Tibial nerve (tissue), 4 donors: ENCODE measurements around the gene CIITA.

Experiments used
- CTCF ChIP-seq, 5 experiments: fragments of 200-600 bp in 3 of 5; fragments of 450-650 bp in 2 of 5; sonication (generic) in 3 of 5; IDR thresholded peaks; one replicate each; pipeline ENCODE4 v1.5.1; 2016 to 2019; ENCODE audit warnings: antibody characterized with exemption in 5 of 5, mild to moderate bottlenecking in 3 of 5, moderate library complexity in 2 of 5
- EP300 ChIP-seq, 2 donors: sonication (generic); formaldehyde crosslinking; IDR thresholded peaks; one replicate each; pipeline ENCODE4 v1.6.1; 2017; ENCODE audit warnings: antibody characterized with exemption in 2 of 2, mild to moderate bottlenecking in 1 of 2
- POLR2A ChIP-seq, 2 donors: fragments of 450-650 bp; IDR thresholded peaks; one replicate each; pipeline ENCODE4 v1.6.1; 2017; ENCODE audit warnings: antibody characterized with exemption in 2 of 2, mild to moderate bottlenecking in 2 of 2, moderate library complexity in 2 of 2

GRCh38 chr16:10919003-10919351 is 42.0 kb downstream of the CIITA start:
- TF ChIP-seq CTCF (IDR thresholded peaks at IDR 0.05) (no peak), POLR2A (IDR thresholded peaks at IDR 0.05) (no peak), EP300 (IDR thresholded peaks at IDR 0.05) (no peak)
